ENCODE results near the gene KPTN. TPM values are rescaled to one million over a fixed set of nuclear protein-coding genes. Genes with fewer than 3 reads are reported as not detected.
A peak's percentile ranks its signal among the peaks of the same experiment; 100 is the strongest.

KPTN gene
- total and polyA plus RNA-seq, 2 of the 8 experiments (the other 6 are each of a cell fraction or from before 2014, with no cell fraction given), result 23.6 to 31.3 TPM

DNA sequence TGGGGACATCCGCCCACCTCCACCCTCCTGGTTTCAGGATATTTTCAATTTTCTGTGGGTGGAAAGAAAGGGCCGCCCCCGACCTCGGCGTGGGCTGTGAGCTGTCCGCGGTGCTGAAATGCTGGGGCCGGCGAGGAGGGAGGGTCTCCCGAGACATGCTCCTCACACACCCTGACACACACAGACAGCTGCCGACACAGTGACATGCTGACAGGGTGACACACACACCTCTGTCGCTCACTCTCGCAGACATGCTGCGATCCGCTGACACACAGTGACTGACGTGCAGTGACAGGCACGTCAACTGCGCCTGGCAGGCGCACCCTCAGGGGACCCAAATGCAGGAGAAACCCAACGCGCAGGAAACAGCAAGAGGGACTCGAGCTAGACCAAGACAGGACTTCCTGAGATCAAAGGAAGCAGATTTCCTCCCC lies 39.6 kb downstream of the KPTN start (continued):
- TF ChIP-seq PHF8 (conservative IDR thresholded peaks at IDR 0.05; ENCODE audit: low read depth, low read length) (no peak), RFX5 (IDR thresholded peaks at IDR 0.05; ENCODE audit: borderline replicate concordance, low read depth, low read length) (no peak), TAF1 (IDR thresholded peaks at IDR 0.05; ENCODE audit: low read depth, low read length) (no peak), EGR1 (IDR thresholded peaks at IDR 0.05; ENCODE audit: borderline replicate concordance, low read depth, low read length) (peak; percentile 40; the same call in 1 of the 2 replicates), YY1 (IDR thresholded peaks at IDR 0.05; ENCODE audit: low read depth, low read length) (no peak), HDAC2 (IDR thresholded peaks at IDR 0.05; ENCODE audit: borderline replicate concordance in 1 of 2, low read depth in 2 of 2, low read length in 2 of 2) (peak; percentile 78 to 80; a peak in 2 of 4 replicates), FOSL1 (IDR thresholded peaks at IDR 0.05; ENCODE audit: insufficient read depth, low read depth, low read length) (no peak), SAP30 (IDR thresholded peaks at IDR 0.05; ENCODE audit: insufficient read depth, insufficient replicate concordance, low read length) (peak; percentile 84), POLR2A (IDR thresholded peaks at IDR 0.05; ENCODE audit: control extremely low read depth in 1 of 2, low read depth in 2 of 2, low read length in 2 of 2) (no peak), BACH1 (IDR thresholded peaks at IDR 0.05; ENCODE audit: low read length) (0 out of 2 replicates have a peak, but pooled peaks have one; percentile 38), KDM5A (IDR thresholded peaks at IDR 0.05; ENCODE audit: low read length) (no peak), SIN3A (conservative IDR thresholded peaks at IDR 0.05 in 1 of 2, IDR thresholded peaks at IDR 0.05 in 1 of 2; ENCODE audit: low read depth in 1 of 2, low read length in 2 of 2) (peak; percentile 93 to 96), CHD1 (IDR thresholded peaks at IDR 0.05; ENCODE audit: low read depth, low read length) (no peak), SP1 (IDR thresholded peaks at IDR 0.05; ENCODE audit: low read depth, low read length) (no peak)
- TF ChIP-seq, protein P1, sequence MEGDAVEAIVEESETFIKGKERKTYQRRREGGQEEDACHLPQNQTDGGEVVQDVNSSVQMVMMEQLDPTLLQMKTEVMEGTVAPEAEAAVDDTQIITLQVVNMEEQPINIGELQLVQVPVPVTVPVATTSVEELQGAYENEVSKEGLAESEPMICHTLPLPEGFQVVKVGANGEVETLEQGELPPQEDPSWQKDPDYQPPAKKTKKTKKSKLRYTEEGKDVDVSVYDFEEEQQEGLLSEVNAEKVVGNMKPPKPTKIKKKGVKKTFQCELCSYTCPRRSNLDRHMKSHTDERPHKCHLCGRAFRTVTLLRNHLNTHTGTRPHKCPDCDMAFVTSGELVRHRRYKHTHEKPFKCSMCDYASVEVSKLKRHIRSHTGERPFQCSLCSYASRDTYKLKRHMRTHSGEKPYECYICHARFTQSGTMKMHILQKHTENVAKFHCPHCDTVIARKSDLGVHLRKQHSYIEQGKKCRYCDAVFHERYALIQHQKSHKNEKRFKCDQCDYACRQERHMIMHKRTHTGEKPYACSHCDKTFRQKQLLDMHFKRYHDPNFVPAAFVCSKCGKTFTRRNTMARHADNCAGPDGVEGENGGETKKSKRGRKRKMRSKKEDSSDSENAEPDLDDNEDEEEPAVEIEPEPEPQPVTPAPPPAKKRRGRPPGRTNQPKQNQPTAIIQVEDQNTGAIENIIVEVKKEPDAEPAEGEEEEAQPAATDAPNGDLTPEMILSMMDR (IDR thresholded peaks at IDR 0.05; ENCODE audit: control extremely low read depth in 1 of 3, insufficient read depth in 1 of 3, low read depth in 1 of 3, low read length in 3 of 3), result no peak
- TF ChIP-seq, protein P2, sequence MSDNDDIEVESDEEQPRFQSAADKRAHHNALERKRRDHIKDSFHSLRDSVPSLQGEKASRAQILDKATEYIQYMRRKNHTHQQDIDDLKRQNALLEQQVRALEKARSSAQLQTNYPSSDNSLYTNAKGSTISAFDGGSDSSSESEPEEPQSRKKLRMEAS (IDR thresholded peaks at IDR 0.05), result peak; percentile 75

All from H1 (cell line).